Measurements from ENCODE around the gene MMP11. TPM values are rescaled to one million over a fixed set of nuclear protein-coding genes. Genes with fewer than 3 reads are reported as not detected.
A peak's percentile ranks its signal among the peaks of the same experiment; 100 is the strongest.

The MMP11 gene
- total and polyA plus RNA-seq, 2 of the 13 experiments (the other 11 are each of a cell fraction or from before 2014, with no cell fraction given): 8.9 to 28.6 TPM

DNA sequence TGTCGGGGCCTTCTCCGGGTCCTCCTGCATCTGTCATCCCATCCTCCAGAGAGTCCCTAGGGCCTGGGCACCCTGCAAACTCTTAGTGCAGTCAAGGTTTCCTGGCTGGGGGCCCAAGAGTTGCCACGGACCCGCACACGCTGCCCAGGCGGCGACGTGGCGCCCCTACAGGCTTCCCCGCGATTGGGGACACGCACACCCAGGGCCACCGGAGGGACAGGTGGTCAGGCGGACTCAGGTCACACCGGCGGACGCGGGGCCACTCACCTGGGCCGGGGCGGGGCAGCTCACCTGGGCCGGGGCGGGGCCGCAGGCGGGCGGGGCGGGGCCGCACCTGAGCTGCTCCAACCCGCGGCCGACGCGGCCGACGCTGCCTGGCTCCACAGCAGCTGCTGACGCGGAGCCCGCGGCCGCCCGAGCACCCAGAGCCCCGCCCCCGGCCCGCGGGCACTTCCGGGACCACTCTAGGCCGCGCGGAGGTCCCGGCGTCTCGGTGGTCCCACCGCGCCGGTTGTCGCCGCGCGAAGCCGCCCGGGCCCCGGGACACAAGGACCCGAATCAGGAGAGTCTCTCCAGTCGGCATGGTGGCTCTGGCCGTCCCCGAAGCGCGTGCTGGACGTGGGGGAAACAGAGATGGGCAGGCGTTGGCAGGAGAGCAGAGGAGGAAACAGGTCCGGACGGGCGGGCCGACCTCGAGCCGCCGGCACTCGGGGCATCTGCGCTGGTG, 21.8 kb upstream of the MMP11 start, which contains the start of gene ZNF70 (continued):
- peak; percentile 72; the same call in 1 of the 2 replicates for TF ChIP-seq NFKB2 (CRISPR knock-in tag; IDR thresholded peaks at IDR 0.05; ENCODE audit: borderline replicate concordance)
- TF ChIP-seq JDP2 (CRISPR knock-in tag; IDR thresholded peaks at IDR 0.05; ENCODE audit: borderline replicate concordance): no peak
- TF ChIP-seq SNAI1 (CRISPR knock-in tag; IDR thresholded peaks at IDR 0.05; ENCODE audit: borderline replicate concordance): peak; percentile 67; the same call in 1 of the 2 replicates
- no peak for TF ChIP-seq ZNF589 (CRISPR knock-in tag; conservative IDR thresholded peaks at IDR 0.05)
- TF ChIP-seq TCF12 (IDR thresholded peaks at IDR 0.05): no peak
- TF ChIP-seq TCF12 (CRISPR knock-in tag; IDR thresholded peaks at IDR 0.05): no peak
- TF ChIP-seq JUND (CRISPR knock-in tag; IDR thresholded peaks at IDR 0.05): no peak; the same call in 1 of the 2 replicates
- TF ChIP-seq ZBTB38 (CRISPR knock-in tag; IDR thresholded peaks at IDR 0.05): no peak
- no peak for TF ChIP-seq CENPT (CRISPR knock-in tag; IDR thresholded peaks at IDR 0.05; ENCODE audit: low read depth)
- no peak for TF ChIP-seq KLF9 (CRISPR knock-in tag; IDR thresholded peaks at IDR 0.05; ENCODE audit: low read depth)
- TF ChIP-seq, protein P1, sequence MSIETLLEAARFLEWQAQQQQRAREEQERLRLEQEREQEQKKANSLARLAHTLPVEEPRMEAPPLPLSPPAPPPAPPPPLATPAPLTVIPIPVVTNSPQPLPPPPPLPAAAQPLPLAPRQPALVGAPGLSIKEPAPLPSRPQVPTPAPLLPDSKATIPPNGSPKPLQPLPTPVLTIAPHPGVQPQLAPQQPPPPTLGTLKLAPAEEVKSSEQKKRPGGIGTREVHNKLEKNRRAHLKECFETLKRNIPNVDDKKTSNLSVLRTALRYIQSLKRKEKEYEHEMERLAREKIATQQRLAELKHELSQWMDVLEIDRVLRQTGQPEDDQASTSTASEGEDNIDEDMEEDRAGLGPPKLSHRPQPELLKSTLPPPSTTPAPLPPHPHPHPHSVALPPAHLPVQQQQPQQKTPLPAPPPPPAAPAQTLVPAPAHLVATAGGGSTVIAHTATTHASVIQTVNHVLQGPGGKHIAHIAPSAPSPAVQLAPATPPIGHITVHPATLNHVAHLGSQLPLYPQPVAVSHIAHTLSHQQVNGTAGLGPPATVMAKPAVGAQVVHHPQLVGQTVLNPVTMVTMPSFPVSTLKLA (IDR thresholded peaks at IDR 0.05): no peak
- no peak for TF ChIP-seq ZNF839 (CRISPR knock-in tag; IDR thresholded peaks at IDR 0.05; ENCODE audit: borderline replicate concordance)
- TF ChIP-seq, protein P2, sequence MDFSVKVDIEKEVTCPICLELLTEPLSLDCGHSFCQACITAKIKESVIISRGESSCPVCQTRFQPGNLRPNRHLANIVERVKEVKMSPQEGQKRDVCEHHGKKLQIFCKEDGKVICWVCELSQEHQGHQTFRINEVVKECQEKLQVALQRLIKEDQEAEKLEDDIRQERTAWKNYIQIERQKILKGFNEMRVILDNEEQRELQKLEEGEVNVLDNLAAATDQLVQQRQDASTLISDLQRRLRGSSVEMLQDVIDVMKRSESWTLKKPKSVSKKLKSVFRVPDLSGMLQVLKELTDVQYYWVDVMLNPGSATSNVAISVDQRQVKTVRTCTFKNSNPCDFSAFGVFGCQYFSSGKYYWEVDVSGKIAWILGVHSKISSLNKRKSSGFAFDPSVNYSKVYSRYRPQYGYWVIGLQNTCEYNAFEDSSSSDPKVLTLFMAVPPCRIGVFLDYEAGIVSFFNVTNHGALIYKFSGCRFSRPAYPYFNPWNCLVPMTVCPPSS (IDR thresholded peaks at IDR 0.05): no peak
- no peak for TF ChIP-seq NR3C1 (CRISPR knock-in tag; IDR thresholded peaks at IDR 0.05)
- TF ChIP-seq ZNF878 (CRISPR knock-in tag; IDR thresholded peaks at IDR 0.05): no peak
- TF ChIP-seq, protein P3, sequence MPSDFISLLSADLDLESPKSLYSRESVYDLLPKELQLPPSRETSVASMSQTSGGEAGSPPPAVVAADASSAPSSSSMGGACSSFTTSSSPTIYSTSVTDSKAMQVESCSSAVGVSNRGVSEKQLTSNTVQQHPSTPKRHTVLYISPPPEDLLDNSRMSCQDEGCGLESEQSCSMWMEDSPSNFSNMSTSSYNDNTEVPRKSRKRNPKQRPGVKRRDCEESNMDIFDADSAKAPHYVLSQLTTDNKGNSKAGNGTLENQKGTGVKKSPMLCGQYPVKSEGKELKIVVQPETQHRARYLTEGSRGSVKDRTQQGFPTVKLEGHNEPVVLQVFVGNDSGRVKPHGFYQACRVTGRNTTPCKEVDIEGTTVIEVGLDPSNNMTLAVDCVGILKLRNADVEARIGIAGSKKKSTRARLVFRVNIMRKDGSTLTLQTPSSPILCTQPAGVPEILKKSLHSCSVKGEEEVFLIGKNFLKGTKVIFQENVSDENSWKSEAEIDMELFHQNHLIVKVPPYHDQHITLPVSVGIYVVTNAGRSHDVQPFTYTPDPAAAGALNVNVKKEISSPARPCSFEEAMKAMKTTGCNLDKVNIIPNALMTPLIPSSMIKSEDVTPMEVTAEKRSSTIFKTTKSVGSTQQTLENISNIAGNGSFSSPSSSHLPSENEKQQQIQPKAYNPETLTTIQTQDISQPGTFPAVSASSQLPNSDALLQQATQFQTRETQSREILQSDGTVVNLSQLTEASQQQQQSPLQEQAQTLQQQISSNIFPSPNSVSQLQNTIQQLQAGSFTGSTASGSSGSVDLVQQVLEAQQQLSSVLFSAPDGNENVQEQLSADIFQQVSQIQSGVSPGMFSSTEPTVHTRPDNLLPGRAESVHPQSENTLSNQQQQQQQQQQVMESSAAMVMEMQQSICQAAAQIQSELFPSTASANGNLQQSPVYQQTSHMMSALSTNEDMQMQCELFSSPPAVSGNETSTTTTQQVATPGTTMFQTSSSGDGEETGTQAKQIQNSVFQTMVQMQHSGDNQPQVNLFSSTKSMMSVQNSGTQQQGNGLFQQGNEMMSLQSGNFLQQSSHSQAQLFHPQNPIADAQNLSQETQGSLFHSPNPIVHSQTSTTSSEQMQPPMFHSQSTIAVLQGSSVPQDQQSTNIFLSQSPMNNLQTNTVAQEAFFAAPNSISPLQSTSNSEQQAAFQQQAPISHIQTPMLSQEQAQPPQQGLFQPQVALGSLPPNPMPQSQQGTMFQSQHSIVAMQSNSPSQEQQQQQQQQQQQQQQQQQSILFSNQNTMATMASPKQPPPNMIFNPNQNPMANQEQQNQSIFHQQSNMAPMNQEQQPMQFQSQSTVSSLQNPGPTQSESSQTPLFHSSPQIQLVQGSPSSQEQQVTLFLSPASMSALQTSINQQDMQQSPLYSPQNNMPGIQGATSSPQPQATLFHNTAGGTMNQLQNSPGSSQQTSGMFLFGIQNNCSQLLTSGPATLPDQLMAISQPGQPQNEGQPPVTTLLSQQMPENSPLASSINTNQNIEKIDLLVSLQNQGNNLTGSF (CRISPR knock-in tag; IDR thresholded peaks at IDR 0.05): no peak
- no peak for TF ChIP-seq ONECUT2 (CRISPR knock-in tag; IDR thresholded peaks at IDR 0.05)
- no peak for TF ChIP-seq LCORL (IDR thresholded peaks at IDR 0.05)
- peak; percentile 66 for TF ChIP-seq LCORL (CRISPR knock-in tag; IDR thresholded peaks at IDR 0.05)
- TF ChIP-seq, protein P4, sequence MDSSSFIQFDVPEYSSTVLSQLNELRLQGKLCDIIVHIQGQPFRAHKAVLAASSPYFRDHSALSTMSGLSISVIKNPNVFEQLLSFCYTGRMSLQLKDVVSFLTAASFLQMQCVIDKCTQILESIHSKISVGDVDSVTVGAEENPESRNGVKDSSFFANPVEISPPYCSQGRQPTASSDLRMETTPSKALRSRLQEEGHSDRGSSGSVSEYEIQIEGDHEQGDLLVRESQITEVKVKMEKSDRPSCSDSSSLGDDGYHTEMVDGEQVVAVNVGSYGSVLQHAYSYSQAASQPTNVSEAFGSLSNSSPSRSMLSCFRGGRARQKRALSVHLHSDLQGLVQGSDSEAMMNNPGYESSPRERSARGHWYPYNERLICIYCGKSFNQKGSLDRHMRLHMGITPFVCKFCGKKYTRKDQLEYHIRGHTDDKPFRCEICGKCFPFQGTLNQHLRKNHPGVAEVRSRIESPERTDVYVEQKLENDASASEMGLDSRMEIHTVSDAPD (CRISPR knock-in tag; IDR thresholded peaks at IDR 0.05): no peak
- TF ChIP-seq, protein P5, sequence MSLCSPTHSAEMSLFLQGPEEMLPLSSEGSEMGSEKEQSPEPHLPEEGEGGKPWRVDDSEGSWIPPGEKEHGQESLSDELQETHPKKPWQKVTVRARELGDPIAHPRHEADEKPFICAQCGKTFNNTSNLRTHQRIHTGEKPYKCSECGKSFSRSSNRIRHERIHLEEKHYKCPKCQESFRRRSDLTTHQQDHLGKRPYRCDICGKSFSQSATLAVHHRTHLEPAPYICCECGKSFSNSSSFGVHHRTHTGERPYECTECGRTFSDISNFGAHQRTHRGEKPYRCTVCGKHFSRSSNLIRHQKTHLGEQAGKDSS (CRISPR knock-in tag; IDR thresholded peaks at IDR 0.05; ENCODE audit: borderline replicate concordance, low read depth): no peak
